HG03520 (cell line): Measurements from ENCODE around the gene GALNT3.

Source experiments
- ATAC-seq: cut with Tn5 transposase; IDR thresholded peaks from one replicate; pipeline ENCODE4 v1.9.1; 2021; ENCODE audit warnings: mild to moderate bottlenecking, moderate library complexity; ENCODE audit not compliant: unreplicated experiment

GALNT3 gene

GRCh38 chr2:165746501-165746900 lies 47.5 kb downstream of the GALNT3 start:
- ATAC-seq = no peak

- ATAC-seq = no peak
These were observed 48.1 kb downstream of the GALNT3 start for GRCh38 chr2:165745916-165746315.

- ATAC-seq = peak; percentile 97
These were observed 50.6 kb downstream of the GALNT3 start for GRCh38 chr2:165743442-165743841.

- ATAC-seq = no peak
These were observed 68.6 kb downstream of the GALNT3 start for GRCh38 chr2:165725421-165725820.

GRCh38 chr2:165720511-165720910 lies 73.5 kb downstream of the GALNT3 start:
- no peak for ATAC-seq

GRCh38 chr2:165718610-165719210 lies 75.3 kb downstream of the GALNT3 start:
- no peak for ATAC-seq

GRCh38 chr2:165716091-165716490 lies 78.0 kb downstream of the GALNT3 start:
- no peak for ATAC-seq

GRCh38 chr2:165706960-165707487 lies 87.0 kb downstream of the GALNT3 start:
- ATAC-seq = no peak

GRCh38 chr2:165701147-165701546 lies 92.9 kb downstream of the GALNT3 start:
- no peak for ATAC-seq

- ATAC-seq = no peak
These were observed 93.5 kb downstream of the GALNT3 start for GRCh38 chr2:165700531-165700930.

GRCh38 chr2:165699946-165700345 lies 94.1 kb downstream of the GALNT3 start:
- ATAC-seq = no peak

- ATAC-seq = peak; percentile 87
These were observed 95.6 kb downstream of the GALNT3 start for GRCh38 chr2:165698444-165698884.

- no peak for ATAC-seq
These were observed 96.2 kb downstream of the GALNT3 start for GRCh38 chr2:165697748-165698443.
